ENCODE measurements around the gene RB1. TPM values are rescaled to one million over a fixed set of nuclear protein-coding genes. Genes with fewer than 3 reads are reported as not detected.

Gene RB1
- total RNA-seq, 1 experiment from 2014 or later = 18.8 TPM

GRCh38 chr13:48304143-48304876 lies 759 bp downstream of the RB1 start:
- no peaks in the 10 kb centered on the region; the same call in 1 of the 2 replicates for H3K36me3 Mint-ChIP-seq
- H3K27me3 Mint-ChIP-seq (ENCODE audit: low read depth) = 0 out of 2 replicates have a peak, but pooled peaks cover 3% of the 10 kb centered on the region
- TF ChIP-seq CDX4 (CRISPR knock-in tag; IDR thresholded peaks at IDR 0.05; ENCODE audit: borderline replicate concordance) = no peak
- no peak for TF ChIP-seq ATF1 (CRISPR knock-in tag; IDR thresholded peaks at IDR 0.05)
- TF ChIP-seq TEAD4 (CRISPR knock-in tag; IDR thresholded peaks at IDR 0.05) = no peak
- TF ChIP-seq GRHL2 (CRISPR knock-in tag; IDR thresholded peaks at IDR 0.05; ENCODE audit: insufficient replicate concordance, severe bottlenecking) = no peak
- no peak for TF ChIP-seq PREB (CRISPR knock-in tag; IDR thresholded peaks at IDR 0.05; ENCODE audit: borderline replicate concordance)
- TF ChIP-seq ZNF281 (CRISPR knock-in tag; IDR thresholded peaks at IDR 0.05) = no peak
- no peak for TF ChIP-seq MAX (CRISPR knock-in tag; IDR thresholded peaks at IDR 0.05)
- TF ChIP-seq TEAD1 (CRISPR knock-in tag; IDR thresholded peaks at IDR 0.05) = no peak
- DNase-seq (ENCODE audit: low spot score) (peak; percentile 23), ATAC-seq (no peak)
- H3K27ac Mint-ChIP-seq = 0 out of 2 replicates have a peak overlapping the region, but pooled peaks have one; percentile 74
- POLR2A ChIA-PET = interaction anchor here (0.6 kb wide), 1 partner anchor 216 kb away, joined by 4 read pairs; no protein-coding TSS in a partner anchor
- CTCF ChIA-PET = no interaction called here
- no peaks in the 10 kb centered on the region for H3K9me3 Mint-ChIP-seq
- H3K4me3 Mint-ChIP-seq = peak overlapping the region; percentile 85
- peaks cover 13% of the 10 kb centered on the region for H3K4me1 Mint-ChIP-seq

GRCh38 chr13:48311223-48311622 lies 7.7 kb downstream of the RB1 start:
- ChIA-PET CTCF (no interaction called here), POLR2A (no interaction called here)
- Mint-ChIP-seq H3K4me1 (no peaks in the 10 kb centered on the region), H3K27me3 (ENCODE audit: low read depth) (no peaks in the 10 kb centered on the region), H3K4me3 (no peak overlapping the region), H3K9me3 (peaks cover 12% of the 10 kb centered on the region), H3K36me3 (peaks cover 13% of the 10 kb centered on the region), H3K27ac (no peak overlapping the region)
- no peak for ATAC-seq
- DNase-seq (ENCODE audit: low spot score) = no peak
- TF ChIP-seq ATF2 (CRISPR knock-in tag; IDR thresholded peaks at IDR 0.05; ENCODE audit: borderline replicate concordance, low read depth) (no peak), ATF6 (CRISPR knock-in tag; IDR thresholded peaks at IDR 0.05) (no peak), JAZF1 (CRISPR knock-in tag; IDR thresholded peaks at IDR 0.05) (no peak), FOXJ3 (CRISPR knock-in tag; IDR thresholded peaks at IDR 0.05; ENCODE audit: borderline replicate concordance) (no peak), CREM (CRISPR knock-in tag; IDR thresholded peaks at IDR 0.05) (no peak), USF1 (CRISPR knock-in tag; IDR thresholded peaks at IDR 0.05) (no peak), NFE2L1 (CRISPR knock-in tag; IDR thresholded peaks at IDR 0.05) (no peak), MAX (CRISPR knock-in tag; IDR thresholded peaks at IDR 0.05) (no peak), GABPB1 (CRISPR knock-in tag; IDR thresholded peaks at IDR 0.05) (no peak), ARID4B (CRISPR knock-in tag; IDR thresholded peaks at IDR 0.05; ENCODE audit: borderline replicate concordance) (no peak), NFATC4 (CRISPR knock-in tag; IDR thresholded peaks at IDR 0.05) (no peak), NR2C2 (CRISPR knock-in tag; IDR thresholded peaks at IDR 0.05) (no peak), ZNF138 (CRISPR knock-in tag; conservative IDR thresholded peaks at IDR 0.05) (no peak)
